Endothelial cell of umbilical vein (primary cell): ENCODE measurements around the gene AUTS2. TPM values are rescaled to one million over a fixed set of nuclear protein-coding genes. Genes with fewer than 3 reads are reported as not detected.

Source experiments
- BruUV-seq: library from RNA; stranded (reverse); fragments of 400-500 nt; replicated peaks from 2 replicates; lab custom pipeline; 2021; lab: Mats Ljungman, UMichigan
- CTCF ChIA-PET: fragments of 300-600, 350-600 bp; sonication (Branson Sonifier 250); formaldehyde crosslinking; loops from one replicate; lab custom pipeline; 2021; ENCODE audit warnings: antibody characterized with exemption, inconsistent platforms; lab: Charles Lee
- POLR2A ChIA-PET: fragments of 300-600, 350-600 bp; sonication (Branson Sonifier 250); formaldehyde crosslinking; loops from one replicate; lab custom pipeline; 2021; ENCODE audit warnings: antibody characterized with exemption, inconsistent platforms; lab: Charles Lee
- DNase-seq: peaks from one replicate; pipeline ENCODE4 v3.0.0-alpha.2; 2011; ENCODE audit warnings: low read depth, low spot score
- FAIRE-seq: peaks from 2 replicates; lab custom pipeline; 2011; peaks lifted over from hg19 to GRCh38; lab: Jason Lieb, UNC
- H2AFZ ChIP-seq: 2 replicates; pipeline ENCODE4 v1.6.0; 2012; ENCODE audit warnings: low read depth, low read length, control low read depth, inconsistent platforms
- H3K27ac ChIP-seq: 2 replicates; pipeline ENCODE4 v1.5.1; 2011; ENCODE audit warnings: low read depth, mild to moderate bottlenecking, control low read depth, low read length, moderate library complexity; ENCODE audit not compliant: insufficient read depth
- H3K27me3 ChIP-seq, 2 experiments: 2 replicates each; pipeline versions ENCODE4 v1.6.0 to v1.6.1; 2011; ENCODE audit warnings: low read length in 2 of 2, mixed read lengths in 1 of 2; ENCODE audit not compliant: control insufficient read depth in 2 of 2, insufficient read depth in 2 of 2
- H3K36me3 ChIP-seq, 2 experiments: 2 replicates in 1 of 2; 3 replicates in 1 of 2; pipeline ENCODE4 v1.5.1; 2011; ENCODE audit warnings: low read length in 2 of 2, mild to moderate bottlenecking in 1 of 2, moderate library complexity in 1 of 2; ENCODE audit not compliant: control insufficient read depth in 2 of 2, insufficient read depth in 2 of 2; ENCODE audit errors: extremely low read depth in 1 of 2
- H3K4me1 ChIP-seq: 3 replicates; pipeline ENCODE4 v1.5.1; 2011; ENCODE audit warnings: mild to moderate bottlenecking, low read length; ENCODE audit not compliant: control insufficient read depth, insufficient read depth; ENCODE audit errors: extremely low read depth
- H3K4me2 ChIP-seq: 2 replicates; pipeline ENCODE4 v1.6.1; 2011; ENCODE audit warnings: low read length, control low read depth, mixed read lengths; ENCODE audit not compliant: insufficient read depth
- H3K4me3 ChIP-seq, 3 experiments: fragments of 200-600 bp in 1 of 3; sonication (generic), shearing (Covaris generic) in 1 of 3; replicated peaks in 1 of 3; 2 replicates each; pipeline ENCODE4 v1.5.1; 2011 to 2016; ENCODE audit warnings: control low read depth in 3 of 3, low read length in 3 of 3, mild to moderate bottlenecking in 2 of 3, inconsistent platforms in 1 of 3, low read depth in 1 of 3, moderate library complexity in 1 of 3; ENCODE audit not compliant: insufficient read depth in 1 of 3
- H3K79me2 ChIP-seq: 2 replicates; pipeline ENCODE4 v1.6.0; 2012; ENCODE audit warnings: low read length, inconsistent platforms; ENCODE audit not compliant: control insufficient read depth, insufficient read depth
- H3K9ac ChIP-seq: replicated peaks from 2 replicates; pipeline ENCODE3; 2011; ENCODE audit warnings: low read length, control low read depth; ENCODE audit not compliant: insufficient read depth; ENCODE audit errors: extremely low read depth
- H3K9me1 ChIP-seq: replicated peaks from 3 replicates; pipeline ENCODE4 v1.6.0; 2011; ENCODE audit warnings: mild to moderate bottlenecking, low read length; ENCODE audit not compliant: control insufficient read depth, insufficient read depth; ENCODE audit errors: extremely low read depth
- H3K9me3 ChIP-seq: replicated peaks from 2 replicates; pipeline ENCODE4 v1.5.1; 2012; ENCODE audit warnings: low read length, inconsistent platforms; ENCODE audit not compliant: control insufficient read depth, insufficient read depth
- H4K20me1 ChIP-seq: replicated peaks from 2 replicates; pipeline ENCODE3; 2011; ENCODE audit warnings: mild to moderate bottlenecking, low read length; ENCODE audit not compliant: control insufficient read depth, insufficient read depth; ENCODE audit errors: extremely low read depth
- CTCF ChIP-seq, 2 donors: IDR thresholded peaks; 1 replicate in 1 of 2; 2 replicates in 1 of 2; pipeline ENCODE4 v1.5.1; 2011; ENCODE audit warnings: low read length in 2 of 2, mild to moderate bottlenecking in 2 of 2, moderate library complexity in 2 of 2, control low read depth in 1 of 2, inconsistent platforms in 1 of 2, low read depth in 1 of 2; ENCODE audit not compliant: insufficient read depth in 1 of 2; ENCODE audit errors: extremely low read depth in 1 of 2
- EZH2 ChIP-seq: IDR thresholded peaks from 2 replicates; pipeline ENCODE4 v1.6.1; 2012; ENCODE audit warnings: borderline replicate concordance, low read depth, mild to moderate bottlenecking, moderate library complexity, low read length, inconsistent platforms; ENCODE audit not compliant: severe bottlenecking
- FOS ChIP-seq: IDR thresholded peaks from 2 replicates; pipeline ENCODE4 v1.6.1; 2011; ENCODE audit warnings: mild to moderate bottlenecking, low read length, moderate library complexity, borderline replicate concordance; ENCODE audit not compliant: insufficient read depth
- GATA2 ChIP-seq: IDR thresholded peaks from 2 replicates; pipeline ENCODE4 v1.7.0; 2011; ENCODE audit warnings: low read depth, mild to moderate bottlenecking, moderate library complexity, mixed read lengths, low read length; ENCODE audit not compliant: insufficient read length, insufficient read depth
- JUN ChIP-seq: IDR thresholded peaks from 2 replicates; pipeline ENCODE4 v1.6.1; 2011; ENCODE audit warnings: borderline replicate concordance, low read depth; ENCODE audit not compliant: insufficient read length, insufficient read depth
- MAX ChIP-seq: IDR thresholded peaks from 2 replicates; pipeline ENCODE4 v1.6.1; 2011; ENCODE audit not compliant: insufficient read depth, insufficient read length
- MYC ChIP-seq: IDR thresholded peaks from one replicate; pipeline ENCODE4 v1.6.1; 2011; ENCODE audit warnings: mild to moderate bottlenecking, low read depth, low read length
- POLR2A ChIP-seq: IDR thresholded peaks from 2 replicates; pipeline ENCODE4 v1.6.1; 2012; ENCODE audit warnings: low read depth, mild to moderate bottlenecking, control low read depth, low read length
- POLR2AphosphoS5 ChIP-seq: IDR thresholded peaks from 2 replicates; pipeline ENCODE4 v1.6.1; 2012; ENCODE audit warnings: low read depth, mild to moderate bottlenecking, control low read depth, low read length, moderate library complexity; ENCODE audit not compliant: insufficient read depth
- dilution Hi-C: fragments of 300-500 bp; cut with MboI; formaldehyde crosslinking; loops from one replicate; pipeline ENCODE4 v1.15.0; 2019; ENCODE audit warnings: low sequenced_read_pairs; ENCODE audit not compliant: extremely low pct_ligation_motif_present
- intact Hi-C: fragments of 100-400 bp; cut with micrococcal nuclease; formaldehyde crosslinking; loops from one replicate; pipeline ENCODE4 v1.10.0; 2022
- polyA plus RNA-seq, 4 experiments: library from polyadenylated mRNA; depleted of rRNA in 3 of 4; stranded (reverse) in 3 of 4; unstranded in 1 of 4; fragments of >200 nt; gene quantifications; 2 replicates each; pipeline versions ENCODE4 v1.2.1 to v1.2.3, GENCODE V29; 2011 to 2012; ENCODE audit warnings: missing spikeins in 1 of 4
- total RNA-seq: library from RNA; stranded (reverse); gene quantifications from 2 replicates; pipeline ENCODE4 v1.2.3, GENCODE V29; 2021

Gene AUTS2
- total and polyA plus RNA-seq, 2 donors (not counting 3 experiments of a cell fraction or from before 2014, with no cell fraction given): 0.59 to 8.0 TPM

DNA sequence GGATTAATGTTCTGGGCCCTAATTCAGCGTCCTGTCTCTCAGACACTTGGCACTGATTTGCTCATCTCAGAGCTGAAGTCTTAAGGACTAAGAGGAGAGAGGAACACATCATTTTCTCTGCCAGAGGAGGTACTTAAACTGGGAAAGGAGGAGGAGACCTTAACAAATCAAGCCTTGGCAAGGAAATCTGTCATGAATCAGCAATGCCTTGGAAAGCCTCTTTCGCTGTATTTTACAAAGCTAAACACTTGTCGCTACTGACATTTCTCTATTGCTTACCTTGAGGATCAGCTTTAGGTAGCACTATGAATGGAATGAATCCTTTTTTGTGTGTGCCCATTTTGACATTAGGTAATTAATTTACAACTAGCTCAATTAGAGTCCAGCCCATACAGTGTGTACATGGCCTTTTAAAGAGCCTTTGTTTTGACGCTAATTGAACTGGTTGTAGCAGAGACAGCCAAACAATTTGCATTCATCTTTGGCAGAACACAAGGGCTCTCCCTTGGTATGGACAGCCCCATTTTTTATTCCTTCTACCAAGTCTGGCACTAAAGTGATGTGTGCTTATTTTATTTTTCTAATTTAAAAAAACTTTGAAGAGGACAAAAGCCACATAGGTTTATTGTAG is 37.4 kb downstream of the AUTS2 start:
- dilution Hi-C loops (no loop called here), intact Hi-C loops (no loop called here)
- Histone ChIP-seq H3K4me1 (no peaks in the 10 kb centered on the region), H3K9me1 (no peaks in the 10 kb centered on the region), H3K9ac (no peak overlapping the region), H3K27ac (no peak overlapping the region), H4K20me1 (no peaks in the 10 kb centered on the region), H3K27me3 (no peaks in the 10 kb centered on the region), H2AFZ (no peak overlapping the region), H3K4me2 (no peak overlapping the region), H3K4me3 (no peak overlapping the region), H3K9me3 (no peaks in the 10 kb centered on the region), H3K36me3 (no peaks in the 10 kb centered on the region), H3K79me2 (no peaks in the 10 kb centered on the region)
- no peak for DNase-seq
- FAIRE-seq: no peak
- ChIA-PET CTCF (no interaction called here), POLR2A (no interaction called here)
- BruUV-seq: no TSS peak
- TF ChIP-seq MAX: no peak
- no peak for TF ChIP-seq JUN
- TF ChIP-seq CTCF (IDR thresholded peaks at IDR 0.05; ENCODE audit: extremely low read depth in 1 of 2, insufficient read depth in 1 of 2, low read depth in 1 of 2, low read length in 2 of 2): no peak
- TF ChIP-seq POLR2A: no peak
- no peak for TF ChIP-seq EZH2
- TF ChIP-seq GATA2: no peak
- no peak for TF ChIP-seq FOS
- no peak for TF ChIP-seq POLR2AphosphoS5
- no peak for TF ChIP-seq MYC
